Measurements from ENCODE around the gene STK32C.

DNA sequence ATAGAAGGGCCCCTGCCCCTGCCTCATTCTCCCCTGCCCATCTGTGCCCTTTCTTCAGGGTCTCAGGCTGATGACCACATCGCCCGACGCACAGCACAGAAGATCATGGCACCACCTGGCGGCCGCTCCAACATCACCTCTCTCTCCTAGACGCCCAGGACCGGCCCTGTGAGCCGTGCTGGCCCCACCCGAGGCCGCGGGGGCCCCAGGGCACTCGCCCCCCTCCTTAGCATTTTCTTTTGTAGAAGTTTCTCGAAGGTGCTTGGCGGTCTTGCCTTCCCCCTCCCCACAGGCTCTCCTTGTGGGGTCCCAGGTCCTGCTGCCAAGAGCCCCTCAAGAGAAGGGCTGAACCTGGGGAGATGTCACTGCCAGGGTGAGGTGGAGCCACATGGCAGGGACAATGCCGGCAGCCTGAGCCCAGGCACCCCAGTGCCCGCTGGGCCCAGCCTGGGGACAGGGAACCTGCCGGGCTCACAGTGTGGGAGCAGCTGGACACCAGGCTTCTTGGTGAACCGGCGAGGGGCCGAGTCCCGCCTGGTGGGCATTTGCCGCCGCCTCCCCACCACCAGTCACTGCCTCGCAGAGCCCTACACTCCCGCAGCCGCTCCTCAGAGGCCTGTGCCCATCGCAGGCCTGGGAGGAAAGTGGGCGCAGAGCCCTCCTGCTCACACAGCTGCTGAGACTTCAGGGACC is 102.8 kb downstream of the STK32C start:
- TF ChIP-seq, protein P1, sequence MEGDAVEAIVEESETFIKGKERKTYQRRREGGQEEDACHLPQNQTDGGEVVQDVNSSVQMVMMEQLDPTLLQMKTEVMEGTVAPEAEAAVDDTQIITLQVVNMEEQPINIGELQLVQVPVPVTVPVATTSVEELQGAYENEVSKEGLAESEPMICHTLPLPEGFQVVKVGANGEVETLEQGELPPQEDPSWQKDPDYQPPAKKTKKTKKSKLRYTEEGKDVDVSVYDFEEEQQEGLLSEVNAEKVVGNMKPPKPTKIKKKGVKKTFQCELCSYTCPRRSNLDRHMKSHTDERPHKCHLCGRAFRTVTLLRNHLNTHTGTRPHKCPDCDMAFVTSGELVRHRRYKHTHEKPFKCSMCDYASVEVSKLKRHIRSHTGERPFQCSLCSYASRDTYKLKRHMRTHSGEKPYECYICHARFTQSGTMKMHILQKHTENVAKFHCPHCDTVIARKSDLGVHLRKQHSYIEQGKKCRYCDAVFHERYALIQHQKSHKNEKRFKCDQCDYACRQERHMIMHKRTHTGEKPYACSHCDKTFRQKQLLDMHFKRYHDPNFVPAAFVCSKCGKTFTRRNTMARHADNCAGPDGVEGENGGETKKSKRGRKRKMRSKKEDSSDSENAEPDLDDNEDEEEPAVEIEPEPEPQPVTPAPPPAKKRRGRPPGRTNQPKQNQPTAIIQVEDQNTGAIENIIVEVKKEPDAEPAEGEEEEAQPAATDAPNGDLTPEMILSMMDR (IDR thresholded peaks at IDR 0.05): no peak
- no peak for TF ChIP-seq POLR2A (IDR thresholded peaks at IDR 0.05)

All from right lobe of liver (tissue), 4 donors.